H1 (cell line): Measurements from ENCODE around the gene GCLC. TPM values are rescaled to one million over a fixed set of nuclear protein-coding genes. Genes with fewer than 3 reads are reported as not detected.

Source experiments
- CTCF ChIA-PET: fragments of 300-600 bp; sonication (Branson Sonifier 250); formaldehyde crosslinking; loops from one replicate; lab custom pipeline; 2021; ENCODE audit not compliant: partially characterized antibody; lab: Charles Lee
- POLR2A ChIA-PET: fragments of 300-600 bp; sonication (Branson Sonifier 250); formaldehyde crosslinking; loops from one replicate; lab custom pipeline; 2021; ENCODE audit warnings: inconsistent platforms; ENCODE audit not compliant: partially characterized antibody; lab: Charles Lee
- DNase-seq, 2 experiments: peaks; one replicate each; pipeline versions ENCODE4 v3.0.0 to v3.0.0-alpha.2; 2010 to 2022; ENCODE audit warnings: low spot score in 2 of 2, low read depth in 1 of 2, mixed read lengths in 1 of 2
- FAIRE-seq: peaks from 2 replicates; lab custom pipeline; 2011; peaks lifted over from hg19 to GRCh38; lab: Jason Lieb, UNC
- H2AFZ ChIP-seq: 2 replicates; pipeline ENCODE4 v1.8.1; 2012; ENCODE audit warnings: low read length, inconsistent platforms
- H2AK5ac ChIP-seq: 2 replicates; pipeline ENCODE4 v1.6.1; 2013; ENCODE audit warnings: low read depth, low read length
- H2BK120ac ChIP-seq: replicated peaks from 2 replicates; pipeline ENCODE3; 2013; ENCODE audit warnings: low read depth, low read length, inconsistent platforms
- H2BK12ac ChIP-seq: 2 replicates; pipeline ENCODE4 v1.6.1; 2013; ENCODE audit warnings: low read depth, low read length
- H2BK15ac ChIP-seq: 2 replicates; pipeline ENCODE4 v1.6.1; 2013; ENCODE audit warnings: low read length
- H2BK20ac ChIP-seq: 2 replicates; pipeline ENCODE4 v1.6.1; 2013; ENCODE audit warnings: low read length
- H2BK5ac ChIP-seq: 2 replicates; pipeline ENCODE4 v1.6.1; 2013; ENCODE audit warnings: low read depth, low read length
- H3K14ac ChIP-seq: 2 replicates; pipeline ENCODE4 v1.6.1; 2013; ENCODE audit warnings: inconsistent platforms; ENCODE audit not compliant: insufficient read length
- H3K18ac ChIP-seq: 2 replicates; pipeline ENCODE4 v1.6.1; 2013; ENCODE audit warnings: low read length; ENCODE audit errors: extremely low read depth
- H3K23ac ChIP-seq: 2 replicates; pipeline ENCODE4 v1.6.1; 2013; ENCODE audit warnings: inconsistent platforms; ENCODE audit not compliant: insufficient read length
- H3K23me2 ChIP-seq: 2 replicates; pipeline ENCODE4 v1.6.1; 2013; ENCODE audit warnings: low read depth, low read length
- H3K27ac ChIP-seq: 2 replicates; pipeline ENCODE4 v1.6.1; 2011; ENCODE audit warnings: low read depth, low read length, inconsistent platforms
- H3K27me3 ChIP-seq, 4 experiments: replicated peaks in 1 of 4; 1 replicate in 1 of 4; 2 replicates in 3 of 4; pipeline versions ENCODE4 v1.6.1 to v1.8.1; 2011 to 2013; ENCODE audit warnings: low read length in 3 of 4, mild to moderate bottlenecking in 3 of 4, inconsistent platforms in 2 of 4, mixed read lengths in 2 of 4, moderate library complexity in 1 of 4; ENCODE audit not compliant: control insufficient read depth in 3 of 4, insufficient read depth in 3 of 4; ENCODE audit errors: extremely low read depth in 1 of 4
- H3K36me3 ChIP-seq, 4 experiments: 2 replicates each; pipeline versions ENCODE4 v1.6.1 to v1.8.1; 2011 to 2013; ENCODE audit warnings: mild to moderate bottlenecking in 4 of 4, low read length in 3 of 4, moderate library complexity in 2 of 4, control low read depth in 1 of 4, inconsistent platforms in 1 of 4; ENCODE audit not compliant: insufficient read depth in 4 of 4, control insufficient read depth in 2 of 4
- H3K4ac ChIP-seq: replicated peaks from 2 replicates; pipeline ENCODE3; 2013; ENCODE audit warnings: low read length, low read depth, mixed read lengths, inconsistent platforms; ENCODE audit not compliant: insufficient read length
- H3K4me1 ChIP-seq, 4 experiments: replicated peaks in 1 of 4; 1 replicate in 1 of 4; 2 replicates in 3 of 4; pipeline versions ENCODE4 v1.6.1 to v1.8.1; 2011 to 2013; ENCODE audit warnings: low read length in 3 of 4, inconsistent platforms in 2 of 4, mixed read lengths in 1 of 4; ENCODE audit not compliant: insufficient read depth in 4 of 4, control insufficient read depth in 3 of 4
- H3K4me2 ChIP-seq, 2 experiments: 2 replicates each; pipeline versions ENCODE4 v1.6.1 to v1.8.1; 2011 to 2013; ENCODE audit warnings: low read depth in 2 of 2, low read length in 2 of 2, control low read depth in 1 of 2, inconsistent platforms in 1 of 2, mild to moderate bottlenecking in 1 of 2; ENCODE audit not compliant: insufficient read depth in 1 of 2
- H3K4me3 ChIP-seq, 4 experiments: fragments of 200-600, 300-600 bp in 1 of 4; sonication (generic), shearing (Covaris generic), sonication (Bioruptor Twin) in 1 of 4; 2 replicates each; pipeline versions ENCODE4 v1.5.1 to v1.8.1; 2011 to 2016; ENCODE audit warnings: low read length in 4 of 4, low read depth in 3 of 4, control low read depth in 2 of 4, inconsistent platforms in 2 of 4, mild to moderate bottlenecking in 2 of 4, mixed read lengths in 1 of 4, moderate library complexity in 1 of 4; ENCODE audit not compliant: insufficient read depth in 2 of 4; ENCODE audit errors: extremely low read depth in 1 of 4
- H3K56ac ChIP-seq: replicated peaks from 2 replicates; pipeline ENCODE3; 2013; ENCODE audit warnings: low read depth, mild to moderate bottlenecking, mixed read lengths, low read length, inconsistent platforms; ENCODE audit not compliant: insufficient read length
- H3K79me1 ChIP-seq: 2 replicates; pipeline ENCODE4 v1.6.1; 2013; ENCODE audit warnings: low read depth, low read length, control low read depth
- H3K79me2 ChIP-seq, 2 experiments: 2 replicates each; pipeline versions ENCODE4 v1.6.1 to v1.8.1; 2012 to 2013; ENCODE audit warnings: low read length in 2 of 2, mild to moderate bottlenecking in 2 of 2, inconsistent platforms in 1 of 2; ENCODE audit not compliant: insufficient read depth in 2 of 2, control insufficient read depth in 1 of 2
- H3K9ac ChIP-seq, 4 experiments: replicated peaks in 1 of 4; 1 replicate in 1 of 4; 2 replicates in 3 of 4; pipeline versions ENCODE4 v1.6.1 to v1.8.1; 2011 to 2013; ENCODE audit warnings: low read depth in 3 of 4, low read length in 3 of 4, control low read depth in 2 of 4, mild to moderate bottlenecking in 2 of 4, moderate library complexity in 2 of 4, inconsistent platforms in 1 of 4; ENCODE audit errors: extremely low read depth in 1 of 4
- H3K9me3 ChIP-seq, 2 experiments: 2 replicates each; pipeline versions ENCODE4 v1.6.1 to v1.8.1; 2012 to 2013; ENCODE audit warnings: mild to moderate bottlenecking in 2 of 2, moderate library complexity in 2 of 2, control low read depth in 1 of 2, inconsistent platforms in 1 of 2, low read depth in 1 of 2, low read length in 1 of 2, mixed read lengths in 1 of 2; ENCODE audit not compliant: insufficient read depth in 2 of 2
- H4K20me1 ChIP-seq, 2 experiments: replicated peaks in 1 of 2; 2 replicates each; pipeline versions ENCODE3 to v1.8.1; 2011 to 2013; ENCODE audit warnings: inconsistent platforms in 2 of 2, low read length in 2 of 2, mild to moderate bottlenecking in 1 of 2; ENCODE audit not compliant: insufficient read depth in 2 of 2, control insufficient read depth in 1 of 2
- H4K5ac ChIP-seq: 2 replicates; pipeline ENCODE4 v1.6.1; 2013; ENCODE audit warnings: low read length, low read depth, mixed read lengths, inconsistent platforms; ENCODE audit not compliant: insufficient read length
- H4K8ac ChIP-seq: 2 replicates; pipeline ENCODE4 v1.8.0; 2013; ENCODE audit warnings: mild to moderate bottlenecking, moderate library complexity, low read length, inconsistent platforms; ENCODE audit not compliant: insufficient read depth; ENCODE audit errors: extremely low read depth
- H4K91ac ChIP-seq: replicated peaks from 2 replicates; pipeline ENCODE3; 2013; ENCODE audit warnings: low read length, mixed read lengths, inconsistent platforms; ENCODE audit not compliant: insufficient read length
- CHD1 ChIP-seq: IDR thresholded peaks from 2 replicates; pipeline ENCODE4 v1.6.1; 2012; ENCODE audit warnings: low read depth, low read length, improper control_type of control experiment
- CTCF ChIP-seq, 3 experiments: IDR thresholded peaks; 1 replicate in 2 of 3; 2 replicates in 1 of 3; pipeline versions ENCODE4 v1.5.1 to v1.6.1; 2011; ENCODE audit warnings: low read length in 3 of 3, mild to moderate bottlenecking in 3 of 3, inconsistent platforms in 2 of 3, low read depth in 1 of 3, moderate library complexity in 1 of 3; ENCODE audit not compliant: insufficient read depth in 1 of 3; ENCODE audit errors: control extremely low read depth in 1 of 3
- HDAC6 ChIP-seq: IDR thresholded peaks from one replicate; pipeline ENCODE4 v1.7.1; 2012; ENCODE audit warnings: low read depth, mild to moderate bottlenecking, inconsistent platforms, low read length, moderate library complexity
- KDM4A ChIP-seq: IDR thresholded peaks from one replicate; pipeline ENCODE4 v1.7.1; 2012; ENCODE audit warnings: low read depth, mild to moderate bottlenecking, moderate library complexity, low read length, inconsistent platforms; ENCODE audit not compliant: severe bottlenecking
- POLR2A ChIP-seq, 2 experiments: IDR thresholded peaks; 1 replicate in 1 of 2; 2 replicates in 1 of 2; pipeline ENCODE4 v1.6.1; 2011; ENCODE audit warnings: low read depth in 2 of 2, low read length in 2 of 2, mild to moderate bottlenecking in 2 of 2; ENCODE audit errors: control extremely low read depth in 1 of 2
- POLR2AphosphoS5 ChIP-seq: IDR thresholded peaks from 2 replicates; pipeline ENCODE4 v1.6.1; 2011; ENCODE audit warnings: low read depth, low read length
- RFX5 ChIP-seq: IDR thresholded peaks from 2 replicates; pipeline ENCODE4 v1.6.1; 2011; ENCODE audit warnings: low read depth, low read length, improper control_type of control experiment, borderline replicate concordance
- TAF7 ChIP-seq: optimal IDR thresholded peaks from 2 replicates; pipeline ENCODE3; 2011; ENCODE audit warnings: low read depth, mild to moderate bottlenecking, inconsistent platforms, low read length, moderate library complexity, borderline replicate concordance
- TBP ChIP-seq: IDR thresholded peaks from 2 replicates; pipeline ENCODE4 v1.6.1; 2011; ENCODE audit warnings: low read depth, low read length, improper control_type of control experiment
- WGBS, 2 experiments: shearing (Covaris generic) in 1 of 2; methylation state at CpG; one replicate each; pipeline versions ENCODE4 v1.1.6 to v1.1.7; 2013 to 2015; ENCODE audit warnings: low lambda C conversion rate in 2 of 2, mixed read lengths in 2 of 2, inconsistent platforms in 1 of 2, low coverage in 1 of 2, missing lambda C conversion rate in 1 of 2; ENCODE audit not compliant: insufficient replicate concordance in 2 of 2, insufficient coverage in 1 of 2, insufficient read length in 1 of 2; ENCODE audit errors: extremely low coverage in 1 of 2, missing lambda C conversion rate in 1 of 2; 5-methylcytosine and 5-hydroxymethylcytosine counted together
- polyA plus RNA-seq, 7 experiments: library from polyadenylated mRNA; depleted of rRNA in 3 of 7; stranded (reverse) in 5 of 7; unstranded in 2 of 7; fragments of >200 nt in 5 of 7; fragments of 200-250 nt in 2 of 7; gene quantifications; 1 replicate in 5 of 7; 2 replicates in 1 of 7; 4 replicates in 1 of 7; pipeline versions ENCODE4 v1.2.1 to v1.2.3, GENCODE V29; 2011 to 2013; ENCODE audit warnings: missing spikeins in 2 of 7, mixed read lengths in 2 of 7
- total RNA-seq: library from RNA; stranded (reverse); fragmentation: NEBNext Ultra II Directional; extraction: Animal tissue kit (Norgen Biotek cat#: 25700); gene quantifications from 2 replicates; pipeline ENCODE4 v1.2.1, GENCODE V29; 2021

Gene GCLC
- total and polyA plus RNA-seq, 2 of the 8 experiments (the other 6 are each of a cell fraction or from before 2014, with no cell fraction given), result 15.8 to 54.0 TPM

GRCh38 chr6:53486679-53487078, 58.2 kb downstream of the GCLC start:
- H3K79me1 ChIP-seq, result no peaks in the 10 kb centered on the region
- H2AFZ ChIP-seq, result no peak overlapping the region
- DNase-seq (no peak), FAIRE-seq (no peak)
- no peak overlapping the region for H3K23ac ChIP-seq
- H4K20me1 ChIP-seq, result no peaks in the 10 kb centered on the region
- no peak overlapping the region for H3K4me2 ChIP-seq
- H3K18ac ChIP-seq, result no peak overlapping the region
- H2BK12ac ChIP-seq, result no peak overlapping the region
- no peaks in the 10 kb centered on the region for H3K79me2 ChIP-seq
- no peak overlapping the region for H3K27ac ChIP-seq
- H3K14ac ChIP-seq, result no peak overlapping the region
- H4K8ac ChIP-seq, result no peak overlapping the region
- no peaks in the 10 kb centered on the region for H3K9me3 ChIP-seq
- no peak overlapping the region for H3K4me3 ChIP-seq
- no peaks in the 10 kb centered on the region for H3K27me3 ChIP-seq
- no peak overlapping the region for H4K5ac ChIP-seq
- no peaks in the 10 kb centered on the region for H3K4me1 ChIP-seq
- H2BK5ac ChIP-seq, result no peak overlapping the region
- H3K9ac ChIP-seq, result no peak overlapping the region
- no peak overlapping the region for H3K4ac ChIP-seq
- TF ChIP-seq CTCF (IDR thresholded peaks at IDR 0.05; ENCODE audit: control extremely low read depth in 1 of 3, insufficient read depth in 1 of 3, low read depth in 1 of 3, low read length in 3 of 3), result no peak
- TF ChIP-seq TAF7, result no peak
- TF ChIP-seq POLR2AphosphoS5, result no peak
- no peak for TF ChIP-seq TBP
- TF ChIP-seq CHD1, result no peak
- no peak for TF ChIP-seq POLR2A (IDR thresholded peaks at IDR 0.05; ENCODE audit: control extremely low read depth in 1 of 2, low read depth in 2 of 2, low read length in 2 of 2)
- TF ChIP-seq RFX5, result no peak
- no peak for TF ChIP-seq HDAC6
- no peak for TF ChIP-seq KDM4A
- POLR2A ChIA-PET, result no interaction called here
- CTCF ChIA-PET, result interaction anchor here (0.9 to 1.0 kb wide), 2 partner anchors 9 to 315 kb away, joined by 4 to 5 read pairs; no protein-coding TSS in a partner anchor
- no peak overlapping the region for H2BK120ac ChIP-seq
- H4K91ac ChIP-seq, result no peak overlapping the region
- no peak overlapping the region for H3K56ac ChIP-seq
- no peak overlapping the region for H2BK20ac ChIP-seq
- no peaks in the 10 kb centered on the region for H3K23me2 ChIP-seq
- no peaks in the 10 kb centered on the region for H3K36me3 ChIP-seq
- H2BK15ac ChIP-seq, result no peak overlapping the region
- H2AK5ac ChIP-seq, result no peak overlapping the region
- WGBS, 2 experiments, result 81% methylated on average over 3 of the region's 3 CpGs; no CpG with 5 or more reads in 1 of the 2 experiments
